GM18909 (cell line): ENCODE measurements around the gene PDXP.

ENCODE experiments used
- ATAC-seq: cut with Tn5 transposase; IDR thresholded peaks from one replicate; pipeline ENCODE4 v1.9.1; 2021; ENCODE audit warnings: mild to moderate bottlenecking; ENCODE audit not compliant: unreplicated experiment, poor library complexity

Gene PDXP

GRCh38 chr22:37672206-37672919, 13.8 kb downstream of the PDXP start:
- no peak for ATAC-seq

GRCh38 chr22:37672920-37673455, 14.5 kb downstream of the PDXP start:
- no peak for ATAC-seq

- no peak for ATAC-seq
Observed at GRCh38 chr22:37674248-37674647, 15.7 kb downstream of the PDXP start.

DNA sequence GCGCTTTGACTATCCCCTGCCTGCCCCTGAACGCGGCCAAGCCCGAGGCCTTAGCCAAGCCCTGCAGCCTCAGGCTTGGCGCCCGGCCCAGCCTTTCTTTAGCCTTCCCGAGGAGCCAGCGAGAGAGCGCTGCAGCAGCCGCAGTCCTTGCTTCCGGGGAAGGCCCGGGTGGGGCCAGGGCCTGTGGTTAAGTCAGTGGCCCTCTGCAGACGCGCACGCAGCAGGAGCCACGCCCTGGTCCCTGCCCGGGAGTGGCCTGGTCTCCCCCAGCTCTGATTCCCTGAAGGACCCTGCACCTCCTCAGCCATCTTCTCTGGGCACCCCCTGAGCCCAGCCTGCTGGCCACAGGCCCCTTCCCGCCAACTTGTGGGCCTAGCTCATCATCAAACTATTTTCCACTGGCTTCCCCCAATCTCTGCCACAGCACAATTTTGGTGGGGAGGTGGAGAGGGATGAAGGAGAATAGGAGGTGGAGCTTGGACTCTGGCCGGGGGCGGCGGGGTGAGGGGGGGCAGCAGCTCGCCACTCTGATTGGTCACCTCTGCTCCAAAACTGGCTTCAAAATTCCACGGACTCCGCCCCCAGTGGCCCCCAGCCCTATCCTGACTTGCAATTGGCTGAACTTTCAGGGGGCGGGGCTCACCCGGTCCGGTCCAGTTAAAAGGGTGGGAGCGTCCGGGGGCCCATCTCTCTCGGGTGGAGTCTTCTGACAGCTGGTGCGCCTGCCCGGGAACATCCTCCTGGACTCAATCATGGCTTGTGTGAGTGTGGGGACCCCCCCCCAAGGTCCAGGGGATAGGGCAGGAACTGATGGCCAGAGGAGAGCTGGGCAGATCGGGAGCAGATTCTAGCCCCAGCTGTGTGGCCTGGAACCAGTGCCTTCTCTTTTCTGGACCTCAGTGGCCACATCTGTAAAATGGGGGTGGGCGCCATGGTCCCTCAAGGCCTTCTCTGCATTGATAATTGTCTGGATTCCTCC, 16.7 kb downstream of the PDXP start, which contains the start of gene LGALS1:
Gene LGALS1 (plus strand): TSS at position 686 of the 979 bp plus-strand sequence. CDS start 67 bp downstream, at position 753.
- peak; percentile 42 for ATAC-seq

DNA sequence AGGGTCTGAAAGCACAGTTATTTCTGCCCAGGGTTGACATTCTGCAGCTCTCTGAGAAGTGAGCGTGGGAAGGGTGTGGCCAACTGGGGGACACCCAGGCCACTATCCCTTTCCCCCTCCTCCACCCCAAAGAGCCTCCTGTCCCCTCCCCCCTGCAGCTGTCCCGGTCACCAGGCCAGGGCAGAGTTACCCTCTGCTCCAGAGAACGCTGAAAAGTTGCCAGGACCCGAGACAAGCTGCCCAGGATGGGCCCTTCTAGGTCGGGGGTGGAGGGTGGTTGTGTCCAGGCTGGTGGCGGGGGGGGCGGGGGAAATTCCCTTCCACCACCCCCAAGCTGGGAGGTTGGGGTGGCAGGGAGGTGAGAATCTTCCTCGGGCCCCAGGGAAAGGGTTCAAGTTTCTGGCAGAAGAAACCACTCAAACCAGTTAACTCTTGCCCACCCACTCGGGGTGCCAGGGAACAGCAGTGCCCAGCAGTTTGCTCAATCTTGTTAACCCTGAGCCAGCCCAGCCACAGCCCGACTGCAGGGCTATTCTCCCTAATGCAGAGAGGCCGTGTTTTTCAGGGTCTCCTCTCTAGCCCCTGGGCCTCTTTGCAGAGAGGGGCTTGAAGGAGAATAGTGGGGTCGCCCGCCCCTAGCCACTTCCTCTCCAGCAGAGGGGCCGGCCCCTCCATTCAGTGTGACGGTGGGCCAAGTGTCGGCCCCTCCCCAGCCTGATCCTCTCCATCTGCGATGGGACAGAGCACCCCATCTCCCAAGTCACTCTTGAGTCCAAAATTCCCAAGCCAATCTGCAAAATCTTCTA, 17.6 kb downstream of the PDXP start:
- ATAC-seq = no peak

DNA sequence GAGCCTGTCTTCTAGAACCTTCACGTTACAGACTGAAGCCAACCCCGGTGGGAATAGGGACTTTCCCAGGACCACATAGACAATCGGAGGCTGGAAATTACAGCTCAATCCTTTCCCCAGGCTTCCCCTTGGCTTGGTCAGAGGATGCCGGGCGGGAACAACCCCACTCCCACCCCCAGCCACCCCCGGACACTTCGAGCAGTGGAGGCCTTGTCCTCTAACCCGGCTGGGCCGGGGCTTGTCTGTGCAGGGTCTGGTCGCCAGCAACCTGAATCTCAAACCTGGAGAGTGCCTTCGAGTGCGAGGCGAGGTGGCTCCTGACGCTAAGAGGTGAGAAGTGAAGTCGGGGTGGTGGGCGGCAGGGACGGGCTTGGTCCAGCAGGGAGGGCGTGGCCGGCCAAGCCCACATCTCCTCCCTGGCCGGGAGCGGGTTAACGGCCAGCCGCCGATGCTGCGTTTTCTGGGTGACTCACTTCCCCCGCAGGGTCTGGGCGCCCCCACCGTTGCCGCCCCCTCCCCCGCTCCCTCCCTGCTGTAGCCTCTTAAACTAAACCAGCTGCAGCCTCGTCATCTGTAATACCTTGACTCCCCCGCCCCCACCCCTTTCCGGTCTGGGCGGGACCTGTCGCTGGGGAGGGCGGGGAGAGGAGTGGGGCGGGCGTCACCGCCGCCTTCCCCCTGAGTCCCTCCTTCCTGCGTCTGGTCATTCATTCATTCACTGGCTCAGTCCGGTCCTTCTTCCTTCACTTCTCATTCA, 18.4 kb downstream of the PDXP start:
- ATAC-seq = peak; percentile 47

- ATAC-seq = no peak
Observed at GRCh38 chr22:37677493-37677974, 19.0 kb downstream of the PDXP start.

DNA sequence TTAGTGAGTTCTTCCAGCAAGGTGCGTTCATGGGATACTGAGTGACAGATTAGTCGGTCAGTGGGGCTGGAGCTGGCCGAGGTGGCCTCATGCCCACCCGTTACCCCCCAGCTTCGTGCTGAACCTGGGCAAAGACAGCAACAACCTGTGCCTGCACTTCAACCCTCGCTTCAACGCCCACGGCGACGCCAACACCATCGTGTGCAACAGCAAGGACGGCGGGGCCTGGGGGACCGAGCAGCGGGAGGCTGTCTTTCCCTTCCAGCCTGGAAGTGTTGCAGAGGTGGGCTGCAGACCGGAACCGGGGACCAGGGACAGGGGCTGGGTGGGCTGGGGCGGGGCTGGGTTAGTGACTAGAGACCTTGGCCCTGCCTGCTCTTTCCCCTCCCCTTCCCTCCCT, 19.8 kb downstream of the PDXP start:
- ATAC-seq = no peak

DNA sequence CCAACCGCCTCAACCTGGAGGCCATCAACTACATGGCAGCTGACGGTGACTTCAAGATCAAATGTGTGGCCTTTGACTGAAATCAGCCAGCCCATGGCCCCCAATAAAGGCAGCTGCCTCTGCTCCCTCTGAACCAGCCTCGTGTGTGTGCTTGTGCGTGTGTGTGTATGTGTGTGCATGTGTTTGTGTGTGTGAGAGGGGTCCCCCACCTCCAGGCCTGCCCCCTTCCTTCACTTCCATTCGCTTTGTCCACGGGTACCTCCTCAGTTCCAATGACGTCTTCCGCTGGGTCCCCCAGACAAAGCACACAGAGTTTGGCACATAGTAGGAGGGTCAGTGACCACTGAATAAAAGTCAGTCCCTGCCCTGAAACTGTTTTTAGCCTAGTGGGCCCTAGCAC, 21.1 kb downstream of the PDXP start:
- no peak for ATAC-seq

- no peak for ATAC-seq
Observed at GRCh38 chr22:37680191-37680851, 21.8 kb downstream of the PDXP start.

- ATAC-seq = no peak
Observed at GRCh38 chr22:37681001-37681424, 22.5 kb downstream of the PDXP start.

- ATAC-seq = no peak
Observed at GRCh38 chr22:37681556-37682049, 23.1 kb downstream of the PDXP start.

DNA sequence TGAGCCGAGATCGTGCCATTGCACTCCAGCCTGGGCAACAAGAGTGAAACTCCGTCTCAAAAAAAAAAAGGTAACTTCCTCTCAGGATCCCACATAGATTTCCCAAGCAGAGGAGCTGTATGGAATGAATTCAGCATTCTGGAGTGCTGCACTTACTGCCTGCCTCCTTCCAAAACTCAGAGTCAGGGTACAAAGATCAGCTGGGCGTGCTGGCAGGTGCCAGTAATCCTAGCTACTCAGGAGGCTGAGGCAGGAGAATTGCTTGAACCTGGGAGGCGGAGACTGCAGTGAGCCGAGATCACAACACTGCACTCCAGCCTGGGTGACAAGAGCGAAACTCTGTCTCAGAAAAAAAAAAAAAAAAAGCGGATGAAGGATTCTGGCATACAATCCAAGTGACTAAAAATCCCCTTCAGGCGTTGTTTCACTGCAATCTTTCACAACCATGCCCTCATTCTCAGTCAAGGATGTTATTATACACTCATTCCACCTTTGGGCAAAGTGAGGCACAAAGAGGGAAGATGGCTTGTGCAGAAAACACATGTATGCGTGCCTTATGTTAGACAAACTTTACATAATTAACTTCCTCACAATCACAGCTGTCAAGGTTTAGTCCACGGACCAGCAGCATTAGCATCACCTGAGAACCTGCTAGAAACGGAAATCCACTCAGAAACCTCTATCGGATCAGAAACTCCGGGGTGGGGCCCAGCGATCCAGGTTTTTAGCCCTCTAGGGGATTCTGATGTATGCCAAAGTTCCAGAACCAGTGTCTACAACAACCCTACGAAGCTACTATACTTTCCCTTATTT, 26.5 kb downstream of the PDXP start:
- no peak for ATAC-seq

- ATAC-seq = peak; percentile 70
Observed at GRCh38 chr22:37686002-37686982, 27.8 kb downstream of the PDXP start, which contains the start of gene NOL12. TSS of gene NOL12 (plus strand) at chr22:37686343. CDS start at chr22:37686393, 50 bp downstream.

- ATAC-seq = no peak
Observed at GRCh38 chr22:37690407-37690806, 31.9 kb downstream of the PDXP start.

DNA sequence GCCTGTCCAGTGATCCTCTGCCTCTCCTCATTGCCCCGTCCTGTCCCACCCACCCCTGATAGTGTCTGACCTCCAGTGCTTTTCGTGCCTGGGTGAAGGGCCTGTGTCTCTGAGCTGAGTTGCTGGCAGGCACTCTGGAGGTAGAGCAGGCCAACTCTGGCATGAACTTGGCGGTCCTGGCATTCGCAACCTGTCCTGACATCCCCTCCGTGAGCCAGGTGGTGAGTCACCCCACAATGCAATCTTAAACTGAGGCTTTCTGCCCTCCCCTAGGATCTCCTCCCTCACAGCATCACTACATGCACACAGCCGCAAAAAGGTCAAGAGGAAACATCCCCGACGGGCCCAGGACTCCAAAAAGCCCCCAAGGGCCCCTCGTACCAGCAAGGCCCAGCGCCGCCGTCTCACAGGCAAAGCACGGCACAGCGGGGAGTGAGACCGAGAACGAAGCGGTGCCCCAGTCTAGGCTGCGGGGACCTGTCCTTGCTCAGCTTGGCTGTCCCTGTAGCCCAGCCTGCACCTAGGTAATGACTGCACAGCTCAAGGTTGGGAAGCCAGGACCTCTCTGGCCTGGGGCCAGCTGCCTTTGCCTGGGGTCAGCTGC, 32.5 kb downstream of the PDXP start:
- ATAC-seq = no peak
